HG03095 (cell line): ENCODE data around the gene ARFIP2.
"Not testable (repeated sequence)": the region's sequence is repeated elsewhere in the genome, so short reads cannot be mapped to it uniquely, and the experiment has no call there.

Experiments
- ATAC-seq: cut with Tn5 transposase; IDR thresholded peaks from one replicate; pipeline ENCODE4 v1.9.1; 2021; ENCODE audit warnings: moderate library complexity; ENCODE audit not compliant: unreplicated experiment

The ARFIP2 gene

GRCh38 chr11:6481012-6481923 is at the start of gene ARFIP2, which contains the start of gene TIMM10B:
ARFIP2 (minus strand) TSS chr11:6481331; CDS start chr11:6480421, 910 bp downstream.
TIMM10B (plus strand) TSS chr11:6481501; CDS start chr11:6481517, 16 bp downstream.
- ATAC-seq, result peak; percentile 98

- ATAC-seq, result no peak
These were observed 49.7 kb upstream of the ARFIP2 start for GRCh38 chr11:6530848-6531247.

- ATAC-seq, result no peak
These were observed 48.1 kb upstream of the ARFIP2 start for GRCh38 chr11:6529266-6529665.

- ATAC-seq, result no peak
These were observed 45.4 kb upstream of the ARFIP2 start for GRCh38 chr11:6526411-6527135.

- no peak for ATAC-seq
These were observed 42.1 kb upstream of the ARFIP2 start for GRCh38 chr11:6523253-6523652.

GRCh38 chr11:6521946-6522345 is 40.8 kb upstream of the ARFIP2 start:
- not testable (repeated sequence) for ATAC-seq

- no peak for ATAC-seq
These were observed 39.1 kb upstream of the ARFIP2 start for GRCh38 chr11:6520265-6520664.

- ATAC-seq, result no peak
These were observed 35.7 kb upstream of the ARFIP2 start for GRCh38 chr11:6516865-6517264.

GRCh38 chr11:6505577-6506240 is 24.6 kb upstream of the ARFIP2 start:
- no peak for ATAC-seq

GRCh38 chr11:6504166-6504565 is 23.0 kb upstream of the ARFIP2 start:
- ATAC-seq, result no peak

- ATAC-seq, result no peak
These were observed 21.3 kb upstream of the ARFIP2 start for GRCh38 chr11:6502382-6502781.

GRCh38 chr11:6498544-6498943 is 17.4 kb upstream of the ARFIP2 start:
- no peak for ATAC-seq

- ATAC-seq, result no peak
These were observed 17.0 kb upstream of the ARFIP2 start for GRCh38 chr11:6498121-6498520.

GRCh38 chr11:6497069-6497839 is 16.1 kb upstream of the ARFIP2 start, which contains the start of gene DNHD1:
DNHD1 (plus strand) TSS chr11:6497280; CDS start chr11:6498216, 936 bp downstream.
- ATAC-seq, result no peak

- no peak for ATAC-seq
These were observed 8.2 kb upstream of the ARFIP2 start for GRCh38 chr11:6489306-6489705.

- no peak for ATAC-seq
These were observed 7.7 kb upstream of the ARFIP2 start for GRCh38 chr11:6488821-6489220.

GRCh38 chr11:6488342-6488741 is 7.2 kb upstream of the ARFIP2 start:
- ATAC-seq, result no peak

GRCh38 chr11:6486938-6487337 is 5.8 kb upstream of the ARFIP2 start:
- ATAC-seq, result no peak

- no peak for ATAC-seq
These were observed 5.1 kb upstream of the ARFIP2 start for GRCh38 chr11:6486256-6486655.

GRCh38 chr11:6485661-6486060 is 4.5 kb upstream of the ARFIP2 start:
- no peak for ATAC-seq
